HepG2 (cell line): ENCODE measurements around the gene SOAT2. TPM values are rescaled to one million over a fixed set of nuclear protein-coding genes. Genes with fewer than 3 reads are reported as not detected.

Experiments used
- EEA1 ChIP-seq: sonication (generic); formaldehyde crosslinking; IDR thresholded peaks from 2 replicates; pipeline ENCODE4 v1.5.1; 2020; ENCODE audit warnings: mild to moderate bottlenecking, missing genetic modification reagents, borderline replicate concordance
- ETV5 ChIP-seq: IDR thresholded peaks from 2 replicates; pipeline ENCODE4 v1.6.1; 2018; ENCODE audit warnings: missing biosample characterization, missing genetic modification reagents, inconsistent platforms, borderline replicate concordance
- GLI4 ChIP-seq: sonication (generic); formaldehyde crosslinking; IDR thresholded peaks from 2 replicates; pipeline ENCODE4 v1.5.1; 2020; ENCODE audit warnings: missing genetic modification reagents, mild to moderate bottlenecking, moderate library complexity, borderline replicate concordance
- HOXA7 ChIP-seq: sonication (generic); formaldehyde crosslinking; IDR thresholded peaks from 2 replicates; pipeline ENCODE4 v1.8.1; 2022; ENCODE audit warnings: mild to moderate bottlenecking, missing genetic modification reagents, moderate library complexity
- KLF9 ChIP-seq: IDR thresholded peaks from 2 replicates; pipeline ENCODE4 v1.6.1; 2016; ENCODE audit warnings: low read depth
- MAF1 ChIP-seq: sonication (generic); formaldehyde crosslinking; IDR thresholded peaks from 2 replicates; pipeline ENCODE4 v1.5.0; 2020; ENCODE audit warnings: missing genetic modification reagents, borderline replicate concordance
- NCOA2 ChIP-seq: sonication (generic); formaldehyde crosslinking; IDR thresholded peaks from 2 replicates; pipeline ENCODE4 v1.8.0; 2022; ENCODE audit warnings: inconsistent platforms
- NR2F6 ChIP-seq, 2 experiments: IDR thresholded peaks; 2 replicates each; pipeline ENCODE4 v1.6.1; 2016; ENCODE audit warnings: antibody characterized with exemption in 1 of 2, mild to moderate bottlenecking in 1 of 2
- PAWR ChIP-seq: sonication (generic); formaldehyde crosslinking; IDR thresholded peaks from 2 replicates; pipeline ENCODE4 v1.4.0; 2020; ENCODE audit warnings: missing genetic modification reagents, mild to moderate bottlenecking, borderline replicate concordance
- SP1 ChIP-seq, 2 experiments: fragments of 450-650 bp in 1 of 2; sonication (generic) in 1 of 2; formaldehyde crosslinking in 1 of 2; IDR thresholded peaks; 2 replicates each; pipeline versions ENCODE4 v1.4.0 to v1.6.1; 2016 to 2020; ENCODE audit warnings: missing genetic modification reagents in 1 of 2
- SP5 ChIP-seq: IDR thresholded peaks from 2 replicates; pipeline ENCODE4 v1.6.1; 2016; ENCODE audit warnings: low read depth, borderline replicate concordance
- TBL1XR1 ChIP-seq: fragments of 150-350 bp; IDR thresholded peaks from 2 replicates; pipeline ENCODE4 v1.6.1; 2014; ENCODE audit warnings: borderline replicate concordance, low read length; ENCODE audit not compliant: partially characterized antibody
- ZNF180 ChIP-seq: sonication (generic); formaldehyde crosslinking; IDR thresholded peaks from 2 replicates; pipeline ENCODE4 v1.4.0; 2020; ENCODE audit warnings: low read depth, missing genetic modification reagents, borderline replicate concordance
- ZNF207 ChIP-seq: fragments of 450-650 bp; IDR thresholded peaks from 2 replicates; pipeline ENCODE4 v1.6.1; 2016; ENCODE audit warnings: antibody characterized with exemption, borderline replicate concordance
- ZNF460 ChIP-seq: sonication (generic); formaldehyde crosslinking; IDR thresholded peaks from 2 replicates; pipeline ENCODE4 v1.5.1; 2020; ENCODE audit warnings: missing genetic modification reagents, mild to moderate bottlenecking, borderline replicate concordance
- ZNF598 ChIP-seq: sonication (generic); formaldehyde crosslinking; IDR thresholded peaks from 2 replicates; pipeline ENCODE4 v1.5.1; 2020; ENCODE audit warnings: mild to moderate bottlenecking, missing genetic modification reagents, borderline replicate concordance
- polyA plus RNA-seq, 8 experiments: library from polyadenylated mRNA; depleted of rRNA in 3 of 8; stranded (reverse) in 7 of 8; unstranded in 1 of 8; fragments of >200 nt; fragmentation: Illumina TruSeq in 4 of 8; extraction: Trizol in 4 of 8; gene quantifications; 2 replicates each; pipeline versions ENCODE4 v1.2.1 to v1.2.3, GENCODE V29; 2011 to 2016; ENCODE audit warnings: low read depth in 4 of 8, missing spikeins in 1 of 8, mixed read lengths in 1 of 8; ENCODE audit not compliant: insufficient read depth in 1 of 8
- total RNA-seq, 5 experiments: library from RNA; depleted of rRNA; stranded (reverse); fragments of >200 nt; fragmentation: Illumina TruSeq; extraction: Trizol; gene quantifications; 2 replicates each; pipeline ENCODE4 v1.2.3, GENCODE V29; 2016; ENCODE audit warnings: low read depth in 1 of 5
- TF ChIP-seq, protein P1 (sequence below): sonication (generic); formaldehyde crosslinking; IDR thresholded peaks from 2 replicates; pipeline ENCODE4 v1.4.0; 2020; ENCODE audit warnings: mild to moderate bottlenecking, missing genetic modification reagents
- TF ChIP-seq, protein P2 (sequence below): sonication (generic); formaldehyde crosslinking; IDR thresholded peaks from 2 replicates; pipeline ENCODE4 v1.4.0; 2020; ENCODE audit warnings: mild to moderate bottlenecking, missing genetic modification reagents
- TF ChIP-seq, protein P3 (sequence below): sonication (generic); formaldehyde crosslinking; IDR thresholded peaks from 2 replicates; pipeline ENCODE4 v1.4.0; 2020; ENCODE audit warnings: missing genetic modification reagents
- TF ChIP-seq, protein P4 (sequence below): sonication (generic); formaldehyde crosslinking; IDR thresholded peaks from 2 replicates; pipeline ENCODE4 v1.4.0; 2020; ENCODE audit warnings: missing genetic modification reagents, borderline replicate concordance
- TF ChIP-seq, protein P5 (sequence below): sonication (generic); formaldehyde crosslinking; IDR thresholded peaks from 2 replicates; pipeline ENCODE4 v1.5.0; 2020; ENCODE audit warnings: mild to moderate bottlenecking, missing genetic modification reagents

The SOAT2 gene
- total and polyA plus RNA-seq, 2 of the 13 experiments (the other 11 are each of a cell fraction or from before 2014, with no cell fraction given), result 14.9 to 108 TPM

DNA sequence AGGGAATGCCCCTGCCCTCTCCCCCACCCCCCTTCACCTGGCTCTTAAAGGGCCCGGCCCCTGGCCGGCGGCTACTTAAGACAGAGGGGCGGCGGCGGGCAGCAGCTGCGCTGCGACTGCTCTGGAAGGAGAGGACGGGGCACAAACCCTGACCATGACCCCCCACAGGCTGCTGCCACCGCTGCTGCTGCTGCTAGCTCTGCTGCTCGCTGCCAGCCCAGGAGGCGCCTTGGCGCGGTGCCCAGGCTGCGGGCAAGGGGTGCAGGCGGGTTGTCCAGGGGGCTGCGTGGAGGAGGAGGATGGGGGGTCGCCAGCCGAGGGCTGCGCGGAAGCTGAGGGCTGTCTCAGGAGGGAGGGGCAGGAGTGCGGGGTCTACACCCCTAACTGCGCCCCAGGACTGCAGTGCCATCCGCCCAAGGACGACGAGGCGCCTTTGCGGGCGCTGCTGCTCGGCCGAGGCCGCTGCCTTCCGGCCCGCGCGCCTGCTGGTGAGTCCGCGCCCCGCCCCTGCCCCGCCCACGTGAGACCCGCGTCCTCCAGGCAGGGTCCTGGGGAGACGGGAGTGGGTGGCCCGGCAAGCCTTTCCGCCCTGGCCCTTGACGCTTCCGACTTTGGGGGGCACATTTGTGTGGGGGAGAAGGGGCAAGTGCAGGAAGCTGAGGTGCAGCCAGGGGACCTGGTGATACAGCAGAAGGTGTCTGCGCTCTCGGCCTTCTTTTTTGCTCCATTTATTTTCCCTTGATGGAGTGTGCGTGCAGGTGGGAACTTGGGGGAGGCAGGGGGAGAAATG lies 5.5 kb upstream of the SOAT2 start, which contains the start of gene IGFBP6 (continued):
- TF ChIP-seq, protein P1, sequence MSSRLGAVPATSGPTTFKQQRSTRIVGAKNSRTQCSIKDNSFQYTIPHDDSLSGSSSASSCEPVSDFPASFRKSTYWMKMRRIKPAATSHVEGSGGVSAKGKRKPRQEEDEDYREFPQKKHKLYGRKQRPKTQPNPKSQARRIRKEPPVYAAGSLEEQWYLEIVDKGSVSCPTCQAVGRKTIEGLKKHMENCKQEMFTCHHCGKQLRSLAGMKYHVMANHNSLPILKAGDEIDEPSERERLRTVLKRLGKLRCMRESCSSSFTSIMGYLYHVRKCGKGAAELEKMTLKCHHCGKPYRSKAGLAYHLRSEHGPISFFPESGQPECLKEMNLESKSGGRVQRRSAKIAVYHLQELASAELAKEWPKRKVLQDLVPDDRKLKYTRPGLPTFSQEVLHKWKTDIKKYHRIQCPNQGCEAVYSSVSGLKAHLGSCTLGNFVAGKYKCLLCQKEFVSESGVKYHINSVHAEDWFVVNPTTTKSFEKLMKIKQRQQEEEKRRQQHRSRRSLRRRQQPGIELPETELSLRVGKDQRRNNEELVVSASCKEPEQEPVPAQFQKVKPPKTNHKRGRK, result no peak
- TF ChIP-seq HOXA7 (CRISPR knock-in tag), result no peak
- TF ChIP-seq TBL1XR1, result no peak
- TF ChIP-seq, protein P2, sequence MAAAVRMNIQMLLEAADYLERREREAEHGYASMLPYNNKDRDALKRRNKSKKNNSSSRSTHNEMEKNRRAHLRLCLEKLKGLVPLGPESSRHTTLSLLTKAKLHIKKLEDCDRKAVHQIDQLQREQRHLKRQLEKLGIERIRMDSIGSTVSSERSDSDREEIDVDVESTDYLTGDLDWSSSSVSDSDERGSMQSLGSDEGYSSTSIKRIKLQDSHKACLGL, result no peak
- TF ChIP-seq, protein P3, sequence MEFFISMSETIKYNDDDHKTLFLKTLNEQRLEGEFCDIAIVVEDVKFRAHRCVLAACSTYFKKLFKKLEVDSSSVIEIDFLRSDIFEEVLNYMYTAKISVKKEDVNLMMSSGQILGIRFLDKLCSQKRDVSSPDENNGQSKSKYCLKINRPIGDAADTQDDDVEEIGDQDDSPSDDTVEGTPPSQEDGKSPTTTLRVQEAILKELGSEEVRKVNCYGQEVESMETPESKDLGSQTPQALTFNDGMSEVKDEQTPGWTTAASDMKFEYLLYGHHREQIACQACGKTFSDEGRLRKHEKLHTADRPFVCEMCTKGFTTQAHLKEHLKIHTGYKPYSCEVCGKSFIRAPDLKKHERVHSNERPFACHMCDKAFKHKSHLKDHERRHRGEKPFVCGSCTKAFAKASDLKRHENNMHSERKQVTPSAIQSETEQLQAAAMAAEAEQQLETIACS, result no peak
- no peak for TF ChIP-seq ZNF460 (CRISPR knock-in tag)
- TF ChIP-seq ETV5 (CRISPR knock-in tag), result peak; percentile 76
- no peak for TF ChIP-seq ZNF207
- TF ChIP-seq SP5 (CRISPR knock-in tag), result peak; percentile 93
- no peak for TF ChIP-seq GLI4 (CRISPR knock-in tag)
- TF ChIP-seq EEA1 (CRISPR knock-in tag), result peak; percentile 47; the same call in 1 of the 2 replicates
- TF ChIP-seq, protein P4, sequence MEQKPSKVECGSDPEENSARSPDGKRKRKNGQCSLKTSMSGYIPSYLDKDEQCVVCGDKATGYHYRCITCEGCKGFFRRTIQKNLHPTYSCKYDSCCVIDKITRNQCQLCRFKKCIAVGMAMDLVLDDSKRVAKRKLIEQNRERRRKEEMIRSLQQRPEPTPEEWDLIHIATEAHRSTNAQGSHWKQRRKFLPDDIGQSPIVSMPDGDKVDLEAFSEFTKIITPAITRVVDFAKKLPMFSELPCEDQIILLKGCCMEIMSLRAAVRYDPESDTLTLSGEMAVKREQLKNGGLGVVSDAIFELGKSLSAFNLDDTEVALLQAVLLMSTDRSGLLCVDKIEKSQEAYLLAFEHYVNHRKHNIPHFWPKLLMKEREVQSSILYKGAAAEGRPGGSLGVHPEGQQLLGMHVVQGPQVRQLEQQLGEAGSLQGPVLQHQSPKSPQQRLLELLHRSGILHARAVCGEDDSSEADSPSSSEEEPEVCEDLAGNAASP (CRISPR knock-in tag), result no peak
- no peak for TF ChIP-seq PAWR (CRISPR knock-in tag)
- TF ChIP-seq, protein P5, sequence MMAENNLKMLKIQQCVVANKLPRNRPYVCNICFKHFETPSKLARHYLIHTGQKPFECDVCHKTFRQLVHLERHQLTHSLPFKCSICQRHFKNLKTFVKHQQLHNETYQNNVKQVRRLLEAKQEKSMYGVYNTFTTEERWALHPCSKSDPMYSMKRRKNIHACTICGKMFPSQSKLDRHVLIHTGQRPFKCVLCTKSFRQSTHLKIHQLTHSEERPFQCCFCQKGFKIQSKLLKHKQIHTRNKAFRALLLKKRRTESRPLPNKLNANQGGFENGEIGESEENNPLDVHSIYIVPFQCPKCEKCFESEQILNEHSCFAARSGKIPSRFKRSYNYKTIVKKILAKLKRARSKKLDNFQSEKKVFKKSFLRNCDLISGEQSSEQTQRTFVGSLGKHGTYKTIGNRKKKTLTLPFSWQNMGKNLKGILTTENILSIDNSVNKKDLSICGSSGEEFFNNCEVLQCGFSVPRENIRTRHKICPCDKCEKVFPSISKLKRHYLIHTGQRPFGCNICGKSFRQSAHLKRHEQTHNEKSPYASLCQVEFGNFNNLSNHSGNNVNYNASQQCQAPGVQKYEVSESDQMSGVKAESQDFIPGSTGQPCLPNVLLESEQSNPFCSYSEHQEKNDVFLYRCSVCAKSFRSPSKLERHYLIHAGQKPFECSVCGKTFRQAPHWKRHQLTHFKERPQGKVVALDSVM (CRISPR knock-in tag), result no peak
- no peak for TF ChIP-seq ZNF598 (CRISPR knock-in tag)
- no peak for TF ChIP-seq SP1 (IDR thresholded peaks at IDR 0.05)
- TF ChIP-seq SP1 (CRISPR knock-in tag; IDR thresholded peaks at IDR 0.05), result no peak
- TF ChIP-seq NR2F6 (IDR thresholded peaks at IDR 0.05), result no peak
- TF ChIP-seq NR2F6 (CRISPR knock-in tag; IDR thresholded peaks at IDR 0.05), result no peak
- TF ChIP-seq MAF1 (CRISPR knock-in tag), result no peak
- no peak for TF ChIP-seq ZNF180 (CRISPR knock-in tag)
- no peak for TF ChIP-seq NCOA2 (CRISPR knock-in tag)
- TF ChIP-seq KLF9 (CRISPR knock-in tag), result no peak
